Stomach (tissue), 9 donors: ENCODE data around the gene NPAS1. TPM values are rescaled to one million over a fixed set of nuclear protein-coding genes. Genes with fewer than 3 reads are reported as not detected.

Experiments
- DNase-seq, 2 donors: peaks; one replicate each; pipeline versions ENCODE4 v3.0.0 to v3.0.0-alpha.2; 2013 to 2019
- H3K27ac ChIP-seq, 5 donors: fragments of 200-600 bp in 4 of 5; sonication (generic) in 4 of 5; one replicate each; pipeline ENCODE4 v1.5.1; 2013 to 2019; ENCODE audit warnings: mild to moderate bottlenecking in 1 of 5, moderate library complexity in 1 of 5
- H3K27me3 ChIP-seq, 3 donors: fragments of 200-600 bp; sonication (generic); one replicate each; pipeline ENCODE4 v1.5.1; 2017 to 2019; ENCODE audit warnings: mixed run types in 1 of 3
- H3K36me3 ChIP-seq, 4 donors: fragments of 200-600 bp; sonication (generic); 1 replicate in 3 of 4; 2 replicates in 1 of 4; pipeline ENCODE4 v1.5.1; 2016 to 2019
- H3K4me1 ChIP-seq, 4 donors: fragments of 200-600 bp; sonication (generic); one replicate each; pipeline ENCODE4 v1.5.1; 2016 to 2019
- H3K4me3 ChIP-seq, 4 donors: fragments of 200-600 bp; sonication (generic) in 3 of 4; one replicate each; pipeline ENCODE4 v1.5.1; 2016 to 2019; ENCODE audit warnings: mild to moderate bottlenecking in 1 of 4
- H3K9me3 ChIP-seq, 4 donors: fragments of 200-600 bp; sonication (generic); one replicate each; pipeline ENCODE4 v1.5.1; 2016 to 2019
- CTCF ChIP-seq, 7 experiments: fragments of 450-650 bp in 4 of 7; fragments of 200-600 bp in 3 of 7; sonication (generic) in 3 of 7; IDR thresholded peaks; one replicate each; pipeline ENCODE4 v1.5.1; 2016 to 2019; ENCODE audit warnings: antibody characterized with exemption in 7 of 7, control low read depth in 2 of 7, mild to moderate bottlenecking in 1 of 7
- EP300 ChIP-seq: sonication (generic); formaldehyde crosslinking; IDR thresholded peaks from one replicate; pipeline ENCODE4 v1.6.1; 2017; ENCODE audit warnings: antibody characterized with exemption
- POLR2A ChIP-seq, 4 donors: fragments of 450-650 bp; IDR thresholded peaks; one replicate each; pipeline ENCODE4 v1.6.1; 2016; ENCODE audit warnings: antibody characterized with exemption in 4 of 4, control low read depth in 2 of 4, mild to moderate bottlenecking in 1 of 4, moderate library complexity in 1 of 4
- POLR2AphosphoS5 ChIP-seq, 3 donors: sonication (generic); formaldehyde crosslinking; IDR thresholded peaks; one replicate each; pipeline ENCODE4 v1.6.1; 2016; ENCODE audit warnings: antibody characterized with exemption in 3 of 3
- WGBS, 5 donors: extraction: QIAGEN DNeasy Blood & Tissue Kit in 3 of 5; methylation state at CpG; one replicate each; pipeline versions ENCODE4 v1.1.5 to v1.1.7; 2013 to 2018; 5-methylcytosine and 5-hydroxymethylcytosine counted together
- intact Hi-C: fragments of 100-400 bp; cut with DNase I; formaldehyde crosslinking; loops from one replicate; pipeline ENCODE4 v1.15.1; 2023; ENCODE audit warnings: low total_unique reads
- polyA plus RNA-seq, 3 donors: library from polyadenylated mRNA; stranded (reverse); fragments of 200-250 nt; gene quantifications; one replicate each; pipeline ENCODE4 v1.2.3, GENCODE V29; 2013
- total RNA-seq, 5 donors: library from RNA; depleted of rRNA; stranded (reverse); fragments of >200 nt; gene quantifications; one replicate each; pipeline versions ENCODE4 v1.1.0 to v1.2.3, GENCODE V29; 2014 to 2016
- donor health status: healthy with polysubstance abuse.
- donor health status: Bipolar disorder and iron deficiency.
- donor health status: healthy.

Gene NPAS1
- total and polyA plus RNA-seq, 8 donors = 0.72 to 8.9 (median 1.1) TPM; not detected in 3

- H3K4me1 ChIP-seq = peaks cover 4 to 21% (median 14%) of the 10 kb centered on the region in 4 donors
- H3K9me3 ChIP-seq = no peaks in the 10 kb centered on the region
- DNase-seq = no peak
- H3K36me3 ChIP-seq = peaks cover 40 to 91% (median 88%) of the 10 kb centered on the region in 4 donors
- intact Hi-C loops = loop anchor here (5.0 to 10.0 kb wide), 2 partner anchors 131 to 239 kb away; partner anchors contain the start of gene ARHGAP35
- 89 to 94% (median 93%) methylated on average over 7 of the region's 7 CpGs for WGBS, 5 donors
- no peak for TF ChIP-seq EP300
- no peak for TF ChIP-seq CTCF (IDR thresholded peaks at IDR 0.05)
- no peak for TF ChIP-seq POLR2A (IDR thresholded peaks at IDR 0.05)
- TF ChIP-seq POLR2AphosphoS5 (IDR thresholded peaks at IDR 0.05) = no peak
- no peaks in the 10 kb centered on the region for H3K27me3 ChIP-seq
- no peak overlapping the region for H3K4me3 ChIP-seq
- peak overlapping the region in 1 of 5 donors; percentile 26 for H3K27ac ChIP-seq
These were observed 26.0 kb upstream of the NPAS1 start for GRCh38 chr19:46993622-46994021.

DNA sequence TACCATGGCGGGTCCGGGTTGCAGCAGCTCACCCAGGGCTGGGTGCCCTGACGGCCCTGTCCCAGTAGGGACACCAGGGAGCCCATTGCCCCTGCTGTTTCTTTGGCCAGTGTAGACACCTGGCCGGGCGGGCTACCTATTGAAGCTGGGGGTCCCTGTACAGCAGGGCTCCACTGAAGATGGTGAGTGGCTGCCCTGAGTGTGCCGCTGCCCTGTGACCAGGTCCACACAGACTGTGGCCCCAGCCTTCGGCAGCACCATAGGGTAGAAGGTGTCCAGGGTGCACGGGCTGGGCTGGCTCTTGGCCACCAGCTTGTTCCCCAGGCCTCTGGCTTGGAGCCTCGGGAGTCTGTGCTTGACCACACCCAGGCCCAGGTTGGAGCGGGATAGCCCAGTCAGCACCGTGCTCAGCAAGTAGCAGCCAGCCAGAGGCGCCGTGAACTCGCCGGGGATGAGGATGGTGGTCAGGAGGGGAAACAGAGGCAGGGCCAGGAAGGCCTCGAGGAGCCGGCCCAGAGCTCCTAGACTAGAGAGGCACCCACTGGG, 25.4 kb upstream of the NPAS1 start:
- peak in 1 of 2 donors; percentile 2 for DNase-seq
- H3K36me3 ChIP-seq = peaks cover 34 to 91% (median 88%) of the 10 kb centered on the region in 4 donors
- TF ChIP-seq EP300 (no peak), POLR2AphosphoS5 (IDR thresholded peaks at IDR 0.05) (no peak)

DNA sequence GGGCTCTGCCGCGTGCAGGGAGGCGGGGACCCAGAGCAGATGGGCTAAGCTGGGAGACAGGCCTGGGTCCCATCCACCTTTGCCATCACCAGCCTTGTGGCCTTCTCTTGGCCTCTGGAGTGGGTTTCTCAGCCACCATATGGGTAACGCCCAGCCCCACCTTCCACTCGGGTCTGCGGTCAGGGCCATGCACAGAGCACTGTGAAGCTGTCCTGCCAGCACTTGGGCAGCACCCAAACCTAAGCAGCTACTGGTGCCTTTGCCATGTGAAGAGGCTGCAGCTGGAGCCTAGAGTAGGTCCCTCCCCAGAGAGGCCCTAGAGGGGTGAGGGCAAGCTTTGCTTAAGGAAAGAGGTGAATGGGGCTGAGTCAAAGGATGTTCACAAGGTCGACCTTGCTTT, 24.1 kb upstream of the NPAS1 start:
- intact Hi-C loops = loop anchor here (10.0 kb wide), 1 partner anchor 241 kb away; no protein-coding TSS in a partner anchor

More for the DNA sequence above, 25.4 kb upstream of the NPAS1 start:
- Histone ChIP-seq H3K4me3 (no peak overlapping the region), H3K9me3 (no peaks in the 10 kb centered on the region), H3K27ac (no peak overlapping the region), H3K27me3 (no peaks in the 10 kb centered on the region), H3K4me1 (peaks cover 4 to 21% (median 14%) of the 10 kb centered on the region in 4 donors)
- intact Hi-C loops = loop anchor here (5.0 to 10.0 kb wide), 2 partner anchors 132 to 239 kb away; partner anchors contain the start of gene ARHGAP35
- 89 to 100% (median 91%) methylated on average over 4 to 17 of the region's 17 CpGs for WGBS, 5 donors

GRCh38 chr19:46998445-46999125, 21.1 kb upstream of the NPAS1 start:
- Histone ChIP-seq H3K4me3 (no peak overlapping the region), H3K27ac (no peak overlapping the region), H3K36me3 (peaks cover 28 to 85% (median 80%) of the 10 kb centered on the region in 4 donors), H3K27me3 (peaks cover 0 to 14% (median 7%) of the 10 kb centered on the region in 3 donors), H3K9me3 (no peaks in the 10 kb centered on the region), H3K4me1 (peaks cover under 1 to 4% (median 3%) of the 10 kb centered on the region in 4 donors)
- TF ChIP-seq POLR2AphosphoS5 (IDR thresholded peaks at IDR 0.05) = no peak
- TF ChIP-seq EP300 = no peak
- TF ChIP-seq POLR2A (IDR thresholded peaks at IDR 0.05) = no peak
- TF ChIP-seq CTCF (IDR thresholded peaks at IDR 0.05) = no peak
- intact Hi-C loops = loop anchor here (10.0 kb wide), 1 partner anchor 244 kb away; no protein-coding TSS in a partner anchor
- no peak for DNase-seq
- WGBS, 5 donors = 85 to 96% (median 94%) methylated on average over 20 to 22 of the region's 22 CpGs

More for the DNA sequence above, 24.1 kb upstream of the NPAS1 start:
- Histone ChIP-seq H3K9me3 (no peaks in the 10 kb centered on the region), H3K27ac (no peak overlapping the region), H3K4me3 (no peak overlapping the region), H3K27me3 (no peaks in the 10 kb centered on the region), H3K4me1 (peaks cover 4 to 15% (median 11%) of the 10 kb centered on the region in 4 donors), H3K36me3 (peaks cover 41 to 91% (median 88%) of the 10 kb centered on the region in 4 donors)
- 87 to 100% (median 92%) methylated on average over 3 to 7 of the region's 7 CpGs for WGBS, 5 donors
- DNase-seq = peak in 1 of 2 donors; percentile 8
- TF ChIP-seq POLR2A (IDR thresholded peaks at IDR 0.05) (no peak), EP300 (no peak), CTCF (IDR thresholded peaks at IDR 0.05) (no peak), POLR2AphosphoS5 (IDR thresholded peaks at IDR 0.05) (no peak)
